Measurements from ENCODE around the gene CTSZ.

DNA sequence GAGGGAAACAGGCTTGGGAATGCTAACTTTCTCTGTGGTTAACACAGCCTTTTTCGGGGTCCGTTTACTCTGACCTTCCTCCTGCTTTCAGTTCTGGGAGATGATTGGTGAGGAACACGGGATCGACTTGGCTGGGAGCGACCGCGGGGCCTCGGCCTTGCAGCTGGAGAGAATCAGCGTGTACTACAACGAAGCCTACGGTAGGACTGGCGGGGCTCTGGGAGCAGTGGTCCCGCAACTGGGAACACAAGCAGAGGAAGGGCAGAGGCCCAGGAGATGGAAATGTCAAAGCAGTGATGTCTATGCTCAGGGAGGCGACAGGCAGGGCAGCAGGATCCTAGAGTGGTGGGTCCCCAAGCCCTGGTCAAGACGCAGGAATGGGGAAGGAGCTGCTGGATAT, 15.7 kb upstream of the CTSZ start:
- TF ChIP-seq, protein P1, sequence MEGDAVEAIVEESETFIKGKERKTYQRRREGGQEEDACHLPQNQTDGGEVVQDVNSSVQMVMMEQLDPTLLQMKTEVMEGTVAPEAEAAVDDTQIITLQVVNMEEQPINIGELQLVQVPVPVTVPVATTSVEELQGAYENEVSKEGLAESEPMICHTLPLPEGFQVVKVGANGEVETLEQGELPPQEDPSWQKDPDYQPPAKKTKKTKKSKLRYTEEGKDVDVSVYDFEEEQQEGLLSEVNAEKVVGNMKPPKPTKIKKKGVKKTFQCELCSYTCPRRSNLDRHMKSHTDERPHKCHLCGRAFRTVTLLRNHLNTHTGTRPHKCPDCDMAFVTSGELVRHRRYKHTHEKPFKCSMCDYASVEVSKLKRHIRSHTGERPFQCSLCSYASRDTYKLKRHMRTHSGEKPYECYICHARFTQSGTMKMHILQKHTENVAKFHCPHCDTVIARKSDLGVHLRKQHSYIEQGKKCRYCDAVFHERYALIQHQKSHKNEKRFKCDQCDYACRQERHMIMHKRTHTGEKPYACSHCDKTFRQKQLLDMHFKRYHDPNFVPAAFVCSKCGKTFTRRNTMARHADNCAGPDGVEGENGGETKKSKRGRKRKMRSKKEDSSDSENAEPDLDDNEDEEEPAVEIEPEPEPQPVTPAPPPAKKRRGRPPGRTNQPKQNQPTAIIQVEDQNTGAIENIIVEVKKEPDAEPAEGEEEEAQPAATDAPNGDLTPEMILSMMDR (conservative IDR thresholded peaks at IDR 0.05; ENCODE audit: low read depth, low read length), result no peak
- TF ChIP-seq SMC3 (IDR thresholded peaks at IDR 0.05; ENCODE audit: low read depth, low read length), result no peak
- TF ChIP-seq, protein P2, sequence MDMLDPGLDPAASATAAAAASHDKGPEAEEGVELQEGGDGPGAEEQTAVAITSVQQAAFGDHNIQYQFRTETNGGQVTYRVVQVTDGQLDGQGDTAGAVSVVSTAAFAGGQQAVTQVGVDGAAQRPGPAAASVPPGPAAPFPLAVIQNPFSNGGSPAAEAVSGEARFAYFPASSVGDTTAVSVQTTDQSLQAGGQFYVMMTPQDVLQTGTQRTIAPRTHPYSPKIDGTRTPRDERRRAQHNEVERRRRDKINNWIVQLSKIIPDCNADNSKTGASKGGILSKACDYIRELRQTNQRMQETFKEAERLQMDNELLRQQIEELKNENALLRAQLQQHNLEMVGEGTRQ (IDR thresholded peaks at IDR 0.05; ENCODE audit: low read depth, low read length), result no peak
- TF ChIP-seq RCOR1 (IDR thresholded peaks at IDR 0.05; ENCODE audit: insufficient replicate concordance, low read length), result no peak
- no peak for TF ChIP-seq POLR2A (IDR thresholded peaks at IDR 0.05; ENCODE audit: low read depth, low read length)

All from IMR-90 (cell line).